HPDE6-E6E7 (cell line): ENCODE measurements around the gene ARMC3.
A peak's percentile ranks its signal among the peaks of the same experiment; 100 is the strongest.
"Not testable (repeated sequence)": the region's sequence is repeated elsewhere in the genome, so short reads cannot be mapped to it uniquely, and the experiment has no call there.

ENCODE experiments used
- DNase-seq: peaks from one replicate; pipeline ENCODE4 v3.0.0; 2011; ENCODE audit warnings: missing footprints; ENCODE audit errors: extremely low spot score

Gene ARMC3

GRCh38 chr10:22929053-22929452, 1.2 kb downstream of the ARMC3 start:
- not testable (repeated sequence) for DNase-seq

- no peak for DNase-seq
Measured at GRCh38 chr10:22931948-22932347, 4.1 kb downstream of the ARMC3 start.

- no peak for DNase-seq
Measured at GRCh38 chr10:22932626-22933370, 4.9 kb downstream of the ARMC3 start.

GRCh38 chr10:22934726-22935125, 6.9 kb downstream of the ARMC3 start:
- no peak for DNase-seq

GRCh38 chr10:22942437-22942836, 14.6 kb downstream of the ARMC3 start:
- no peak for DNase-seq

GRCh38 chr10:22945934-22946673, 18.3 kb downstream of the ARMC3 start:
- no peak for DNase-seq

- DNase-seq, result no peak
Measured at GRCh38 chr10:22954970-22955369, 27.1 kb downstream of the ARMC3 start.

GRCh38 chr10:22958338-22958737, 30.5 kb downstream of the ARMC3 start:
- no peak for DNase-seq

- no peak for DNase-seq
Measured at GRCh38 chr10:22959292-22959691, 31.4 kb downstream of the ARMC3 start.

- DNase-seq, result no peak
Measured at GRCh38 chr10:22959950-22960349, 32.1 kb downstream of the ARMC3 start.

GRCh38 chr10:22962817-22963216, 35.0 kb downstream of the ARMC3 start:
- no peak for DNase-seq

GRCh38 chr10:22969704-22970103, 41.9 kb downstream of the ARMC3 start:
- no peak for DNase-seq

GRCh38 chr10:22976534-22976933, 48.7 kb downstream of the ARMC3 start:
- DNase-seq, result no peak

GRCh38 chr10:22977751-22978150, 49.9 kb downstream of the ARMC3 start:
- DNase-seq, result no peak

- no peak for DNase-seq
Measured at GRCh38 chr10:22978287-22978686, 50.4 kb downstream of the ARMC3 start.

- DNase-seq, result no peak
Measured at GRCh38 chr10:22978918-22979317, 51.1 kb downstream of the ARMC3 start.

GRCh38 chr10:22980822-22981221, 53.0 kb downstream of the ARMC3 start:
- no peak for DNase-seq

- DNase-seq, result no peak
Measured at GRCh38 chr10:22984066-22984465, 56.2 kb downstream of the ARMC3 start.

- DNase-seq, result no peak
Measured at GRCh38 chr10:22986771-22987542, 59.1 kb downstream of the ARMC3 start.

GRCh38 chr10:22988581-22989360, 60.9 kb downstream of the ARMC3 start:
- DNase-seq, result peak; percentile 1

GRCh38 chr10:22990443-22990842, 62.6 kb downstream of the ARMC3 start:
- no peak for DNase-seq

- no peak for DNase-seq
Measured at GRCh38 chr10:22992075-22992474, 64.2 kb downstream of the ARMC3 start.
